Amygdala (tissue), 56 donors: ENCODE data around the gene SRRM3.
"Not testable (repeated sequence)": the region's sequence is repeated elsewhere in the genome, so short reads cannot be mapped to it uniquely, and the experiment has no call there.

Source experiments
- DNase-seq, 56 donors: peaks; one replicate each; lab custom pipeline; 2025; lab: John Stamatoyannopoulos, UW

The SRRM3 gene

GRCh38 chr7:76283254-76284159 is 81.8 kb downstream of the SRRM3 start:
- DNase-seq, result no peak

- DNase-seq, result no peak
Measured at GRCh38 chr7:76285604-76286374, 84.1 kb downstream of the SRRM3 start.

- DNase-seq, result no peak
Measured at GRCh38 chr7:76286842-76287403, 85.2 kb downstream of the SRRM3 start.

GRCh38 chr7:76290847-76291350 is 89.2 kb downstream of the SRRM3 start:
- DNase-seq, result not testable (repeated sequence)

GRCh38 chr7:76291351-76292212 is 89.9 kb downstream of the SRRM3 start:
- DNase-seq, result peak; percentile 40 to 95 (median 82)

GRCh38 chr7:76292213-76292573 is 90.5 kb downstream of the SRRM3 start:
- no peak for DNase-seq

- not testable (repeated sequence) for DNase-seq
Measured at GRCh38 chr7:76292911-76293310, 91.2 kb downstream of the SRRM3 start.

- DNase-seq, result no peak
Measured at GRCh38 chr7:76293407-76293901, 91.8 kb downstream of the SRRM3 start.

GRCh38 chr7:76294344-76295024 is 92.8 kb downstream of the SRRM3 start:
- peak; percentile 57 to 99 (median 93) for DNase-seq

- DNase-seq, result peak in 8 of 56 donors; percentile 7 to 47 (median 20)
Measured at GRCh38 chr7:76296743-76297740, 95.3 kb downstream of the SRRM3 start.

GRCh38 chr7:76300166-76300731 is 98.6 kb downstream of the SRRM3 start:
- DNase-seq, result no peak

GRCh38 chr7:76301000-76301399 is 99.3 kb downstream of the SRRM3 start:
- DNase-seq, result no peak

GRCh38 chr7:76302347-76303201 is 100.9 kb downstream of the SRRM3 start, which contains the start of gene HSPB1:
Gene HSPB1 (plus strand): TSS chr7:76302673. CDS start chr7:76302713, 40 bp downstream.
- peak in 54 of 56 donors; percentile 24 to 98 (median 68) for DNase-seq

GRCh38 chr7:76303202-76304147 is 101.8 kb downstream of the SRRM3 start:
- peak in 47 of 56 donors; percentile 9 to 92 (median 48) for DNase-seq

GRCh38 chr7:76304888-76305375 is 103.2 kb downstream of the SRRM3 start:
- DNase-seq, result peak in 48 of 56 donors; percentile 11 to 85 (median 62)
